Kidney epithelial cell (primary cell): Measurements from ENCODE around the gene ZNF391. TPM values are rescaled to one million over a fixed set of nuclear protein-coding genes. Genes with fewer than 3 reads are reported as not detected.

Experiments used
- DNase-seq: peaks from one replicate; pipeline ENCODE4 v3.0.0-alpha.2; 2010; ENCODE audit warnings: low read depth
- H3K27me3 ChIP-seq: 2 replicates; pipeline ENCODE4 v1.6.0; 2011; ENCODE audit warnings: low read length; ENCODE audit not compliant: control insufficient read depth, insufficient read depth
- H3K36me3 ChIP-seq: 2 replicates; pipeline ENCODE4 v1.5.1; 2011; ENCODE audit warnings: low read length; ENCODE audit not compliant: control insufficient read depth, insufficient read depth
- H3K4me3 ChIP-seq: 2 replicates; pipeline ENCODE4 v1.5.1; 2011; ENCODE audit warnings: low read depth, mild to moderate bottlenecking, control low read depth, low read length
- total RNA-seq: library from RNA; depleted of rRNA; stranded (reverse); fragments of >200 nt; gene quantifications from 2 replicates; pipeline ENCODE4 v1.2.3, GENCODE V29; 2015
- TF ChIP-seq, protein P1 (sequence below): IDR thresholded peaks from 2 replicates; pipeline ENCODE4 v1.5.1; 2011; ENCODE audit warnings: mild to moderate bottlenecking, moderate library complexity, low read length, control low read depth, inconsistent platforms; ENCODE audit not compliant: insufficient read depth, poor library complexity, severe bottlenecking

ZNF391 gene
- total RNA-seq, 1 donor from 2014 or later = 9.0 TPM

DNA sequence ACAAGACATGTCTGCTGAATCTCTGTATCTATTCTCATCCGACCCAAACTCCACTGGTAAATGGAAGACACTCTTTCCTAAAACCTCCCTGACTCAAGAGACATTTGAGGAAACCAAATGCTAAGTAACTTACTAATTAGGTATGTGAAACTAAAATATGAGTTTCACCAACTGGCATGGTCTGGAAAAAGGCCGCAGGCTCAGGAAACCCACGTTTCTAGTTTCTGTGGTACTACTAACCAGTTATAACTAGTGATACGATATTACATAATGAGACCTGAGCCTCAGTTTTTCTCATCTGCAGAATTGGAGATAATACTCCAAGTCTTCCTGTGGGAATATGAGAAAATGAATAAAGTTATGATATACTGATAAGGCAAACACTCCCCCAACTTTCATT is 39.9 kb downstream of the ZNF391 start:
- TF ChIP-seq, protein P1, sequence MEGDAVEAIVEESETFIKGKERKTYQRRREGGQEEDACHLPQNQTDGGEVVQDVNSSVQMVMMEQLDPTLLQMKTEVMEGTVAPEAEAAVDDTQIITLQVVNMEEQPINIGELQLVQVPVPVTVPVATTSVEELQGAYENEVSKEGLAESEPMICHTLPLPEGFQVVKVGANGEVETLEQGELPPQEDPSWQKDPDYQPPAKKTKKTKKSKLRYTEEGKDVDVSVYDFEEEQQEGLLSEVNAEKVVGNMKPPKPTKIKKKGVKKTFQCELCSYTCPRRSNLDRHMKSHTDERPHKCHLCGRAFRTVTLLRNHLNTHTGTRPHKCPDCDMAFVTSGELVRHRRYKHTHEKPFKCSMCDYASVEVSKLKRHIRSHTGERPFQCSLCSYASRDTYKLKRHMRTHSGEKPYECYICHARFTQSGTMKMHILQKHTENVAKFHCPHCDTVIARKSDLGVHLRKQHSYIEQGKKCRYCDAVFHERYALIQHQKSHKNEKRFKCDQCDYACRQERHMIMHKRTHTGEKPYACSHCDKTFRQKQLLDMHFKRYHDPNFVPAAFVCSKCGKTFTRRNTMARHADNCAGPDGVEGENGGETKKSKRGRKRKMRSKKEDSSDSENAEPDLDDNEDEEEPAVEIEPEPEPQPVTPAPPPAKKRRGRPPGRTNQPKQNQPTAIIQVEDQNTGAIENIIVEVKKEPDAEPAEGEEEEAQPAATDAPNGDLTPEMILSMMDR = no peak
- DNase-seq = no peak
- Histone ChIP-seq H3K4me3 (no peak overlapping the region), H3K27me3 (no peaks in the 10 kb centered on the region), H3K36me3 (no peaks in the 10 kb centered on the region)

DNA sequence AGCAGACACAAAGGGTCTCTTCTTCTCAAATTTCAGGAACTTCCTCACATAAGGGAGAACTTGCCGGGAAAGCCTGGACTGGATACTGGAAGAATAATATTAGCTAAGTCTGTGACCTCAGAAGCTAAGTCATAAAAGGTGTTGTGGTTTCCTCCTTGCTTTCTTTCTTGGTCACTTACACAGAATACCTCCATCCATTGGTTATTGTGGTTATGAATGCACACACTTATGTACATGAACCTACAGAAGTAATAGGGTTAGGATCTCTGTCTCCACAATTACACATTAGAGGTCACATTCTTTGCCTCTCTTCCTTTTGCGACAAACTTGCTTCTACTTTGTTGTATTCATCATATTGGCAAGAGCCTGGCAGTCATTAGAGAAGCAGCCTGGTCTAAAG is 40.4 kb downstream of the ZNF391 start:
- no peaks in the 10 kb centered on the region for H3K27me3 ChIP-seq
- no peaks in the 10 kb centered on the region for H3K36me3 ChIP-seq
- no peak for DNase-seq
- TF ChIP-seq, protein P1 = no peak
- no peak overlapping the region for H3K4me3 ChIP-seq

DNA sequence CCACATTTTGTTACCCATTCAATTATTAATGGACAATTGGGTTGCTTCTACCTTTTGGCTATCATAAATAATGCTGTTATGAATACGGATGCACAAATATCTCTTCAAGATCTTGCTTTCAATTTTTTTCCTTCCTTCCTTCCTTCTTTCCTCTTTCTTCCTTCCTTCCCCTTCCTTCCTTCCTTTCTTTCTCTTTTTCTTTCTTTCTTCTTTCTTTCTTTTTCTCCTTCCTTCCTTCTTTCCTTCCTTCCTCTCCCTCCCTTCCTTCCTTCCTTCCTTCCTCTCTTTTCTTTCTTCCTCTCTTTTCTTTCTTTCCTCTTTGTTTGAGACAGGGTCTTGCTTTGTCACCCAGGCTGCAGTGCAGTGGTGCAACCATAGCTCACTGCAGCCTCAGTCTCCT is 45.2 kb downstream of the ZNF391 start:
- TF ChIP-seq, protein P1 = no peak

DNA sequence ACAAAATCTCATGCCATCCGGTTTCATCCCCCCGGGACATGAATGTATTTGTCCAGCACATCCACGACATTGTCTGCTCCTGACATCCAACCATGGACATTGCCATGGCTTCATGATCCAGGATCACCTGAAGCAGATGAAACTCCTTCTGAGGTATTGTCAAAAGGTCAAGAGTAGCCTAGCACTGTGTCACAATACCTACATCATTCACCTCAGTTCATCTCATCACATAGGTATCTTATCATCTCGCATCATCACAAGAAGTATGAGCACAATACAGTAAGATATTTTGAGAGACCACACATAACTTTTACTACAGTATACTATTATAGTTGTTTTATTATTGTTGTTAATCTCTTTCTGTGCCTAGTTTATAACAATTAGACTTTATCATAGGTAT is 50.8 kb downstream of the ZNF391 start:
- Histone ChIP-seq H3K36me3 (no peaks in the 10 kb centered on the region), H3K27me3 (no peaks in the 10 kb centered on the region), H3K4me3 (no peak overlapping the region)
- TF ChIP-seq, protein P1 = no peak
- no peak for DNase-seq

More for the DNA sequence above, 45.2 kb downstream of the ZNF391 start:
- no peak for DNase-seq
- H3K4me3 ChIP-seq = no peak overlapping the region
- H3K36me3 ChIP-seq = no peaks in the 10 kb centered on the region
- no peaks in the 10 kb centered on the region for H3K27me3 ChIP-seq

DNA sequence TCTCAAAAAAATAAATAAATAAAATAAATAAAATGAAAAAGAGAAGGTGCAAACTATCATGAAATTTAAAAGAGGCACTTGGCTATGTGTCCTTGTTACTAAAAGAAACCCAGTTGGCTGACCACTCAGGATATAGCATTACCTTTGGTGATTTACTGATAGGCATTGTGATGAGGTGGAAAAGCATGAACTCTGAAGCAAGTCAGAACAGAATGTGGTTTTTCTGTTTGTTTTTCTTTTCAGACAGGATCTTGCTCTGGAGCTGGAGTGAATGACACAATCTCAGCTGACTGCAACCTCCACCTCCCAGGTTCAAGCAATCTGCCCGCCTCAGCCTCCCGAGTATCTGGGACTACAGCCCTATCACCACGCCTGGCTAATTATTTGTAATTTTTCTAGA is 52.4 kb downstream of the ZNF391 start:
- no peak for DNase-seq
- no peaks in the 10 kb centered on the region for H3K27me3 ChIP-seq

DNA sequence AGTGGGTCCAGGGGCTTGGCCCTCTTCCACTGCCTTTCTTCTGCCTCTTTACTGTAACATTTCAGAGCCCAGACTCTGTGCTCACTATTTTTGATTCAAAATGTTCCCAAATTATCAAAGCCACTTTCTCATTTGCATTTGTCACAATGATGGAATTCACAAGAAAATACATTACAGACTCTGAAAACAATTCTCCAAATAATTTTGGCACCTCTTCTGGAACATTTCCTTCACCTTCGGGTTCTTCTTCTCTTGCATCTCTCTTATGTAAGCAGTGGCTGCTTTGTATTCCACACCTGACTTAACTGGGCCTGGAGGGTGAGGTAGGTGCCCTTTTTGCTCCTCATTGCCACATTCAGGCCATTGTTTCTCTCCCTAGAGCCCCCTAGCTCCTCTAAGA is 54.4 kb downstream of the ZNF391 start:
- H3K4me3 ChIP-seq = no peak overlapping the region
- DNase-seq = no peak
- H3K36me3 ChIP-seq = no peaks in the 10 kb centered on the region
- TF ChIP-seq, protein P1 = no peak
- H3K27me3 ChIP-seq = no peaks in the 10 kb centered on the region

More for the DNA sequence above, 52.4 kb downstream of the ZNF391 start:
- no peaks in the 10 kb centered on the region for H3K36me3 ChIP-seq
- no peak overlapping the region for H3K4me3 ChIP-seq
- TF ChIP-seq, protein P1 = no peak
